Ramos (cell line): ENCODE measurements around the gene SLC9B2.

ENCODE experiments used
- in situ Hi-C: fragments of 300-500 bp; cut with MboI; formaldehyde crosslinking; loops from one replicate; pipeline ENCODE4 v1.14.3; 2022; ENCODE audit warnings: low sequenced_read_pairs; ENCODE audit not compliant: unreplicated experiment

Gene SLC9B2

GRCh38 chr4:103076747-103077347 is at the start of gene SLC9B2:
Gene SLC9B2, minus strand, starts transcription at chr4:103076761. Its CDS starts 9,211 bp downstream, at chr4:103067550.
- in situ Hi-C loops: no loop called here

DNA sequence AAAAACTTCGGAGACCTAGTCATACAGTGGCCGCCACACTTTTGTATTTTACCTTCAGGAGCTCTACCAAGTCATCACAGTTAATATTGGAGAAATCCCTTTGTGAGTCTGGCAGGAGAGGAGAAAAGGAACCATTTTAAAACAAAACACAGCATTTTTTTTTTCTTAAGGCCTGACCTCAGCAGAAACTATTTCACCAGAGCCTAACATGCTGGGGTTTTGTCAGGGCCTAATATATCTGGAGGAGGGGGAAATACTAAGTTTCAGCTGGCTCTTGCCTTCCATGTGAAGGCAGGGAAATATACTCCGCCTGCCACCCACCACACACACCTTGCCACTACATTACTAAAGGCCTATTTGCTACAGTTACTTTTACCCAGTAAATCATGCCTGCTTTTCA is 49.6 kb upstream of the SLC9B2 start:
- in situ Hi-C loops: no loop called here

DNA sequence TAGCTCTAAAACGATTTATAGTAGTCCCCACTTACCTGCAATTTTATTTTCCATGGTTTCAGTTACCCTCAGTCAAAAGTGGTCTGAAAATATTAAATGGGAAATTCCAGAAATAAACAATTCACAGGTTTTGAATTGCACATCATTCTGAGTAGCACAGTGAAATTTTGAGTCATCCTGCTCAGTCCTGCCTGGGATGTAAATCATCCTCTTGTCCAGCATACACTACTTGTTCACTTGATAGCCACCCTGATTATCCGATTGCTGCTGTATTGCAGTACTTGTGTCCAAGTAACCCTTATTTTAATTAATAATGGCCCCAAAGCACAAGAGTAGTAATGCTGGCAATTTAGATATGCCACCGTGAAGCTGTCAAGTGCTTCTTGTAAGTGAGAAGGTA is 46.6 kb upstream of the SLC9B2 start:
- in situ Hi-C loops: no loop called here

DNA sequence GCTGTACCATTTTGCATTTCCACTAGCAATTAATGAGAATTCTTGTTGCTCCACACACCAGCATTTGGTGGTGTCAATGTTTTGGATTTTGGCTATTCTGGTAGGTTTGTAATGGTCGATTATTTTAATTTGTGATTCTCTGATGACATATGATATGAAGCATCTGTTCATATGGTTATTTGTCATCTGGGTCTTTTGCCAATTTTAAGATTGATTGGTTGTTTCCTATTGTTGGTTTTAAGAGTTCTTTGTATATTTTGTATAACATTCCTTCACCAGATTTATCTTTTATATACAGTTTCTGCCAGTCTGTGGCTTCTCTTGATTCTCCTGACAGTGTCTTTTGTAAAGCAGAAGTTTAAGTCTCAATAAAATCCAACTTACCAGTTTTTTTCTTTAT is 41.6 kb upstream of the SLC9B2 start:
- in situ Hi-C loops: no loop called here

DNA sequence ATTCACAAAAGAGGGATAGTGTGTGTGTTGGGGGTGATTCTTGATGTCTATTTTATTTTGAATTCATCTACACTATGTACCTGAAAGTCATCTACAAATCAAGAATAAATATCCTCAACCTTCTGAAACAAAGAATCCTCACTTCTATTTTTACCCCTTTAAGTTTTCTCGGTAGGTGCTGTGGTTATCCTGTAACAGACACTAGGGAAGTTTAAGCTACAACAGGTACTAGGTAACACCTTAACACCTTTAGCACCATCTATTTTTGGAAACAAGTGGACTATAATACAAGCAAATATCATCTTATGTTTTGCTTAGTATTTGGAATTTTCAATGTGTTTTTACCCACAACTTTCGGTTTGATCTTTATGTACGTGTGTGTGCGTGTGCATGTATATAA is 35.0 kb upstream of the SLC9B2 start:
- in situ Hi-C loops: no loop called here

DNA sequence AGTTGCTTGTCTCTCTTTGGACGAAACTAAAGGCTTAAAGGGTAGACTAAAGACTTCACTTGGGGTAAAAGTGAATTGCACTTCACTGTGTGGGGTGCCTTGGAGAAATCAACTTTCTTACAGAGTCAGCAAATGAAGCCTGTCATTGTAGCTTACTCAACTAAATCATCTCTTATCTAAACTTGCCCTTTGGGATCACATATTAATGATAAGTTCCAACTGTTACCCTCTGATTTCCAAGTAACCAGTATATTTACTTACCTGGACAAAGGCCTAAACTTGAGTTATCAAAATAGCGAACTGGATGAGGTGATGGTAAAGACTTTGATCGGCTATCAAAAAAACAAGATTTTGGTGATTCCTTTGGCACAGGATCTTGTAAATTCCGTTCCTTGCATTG is 32.0 kb upstream of the SLC9B2 start:
- in situ Hi-C loops: no loop called here

GRCh38 chr4:103105558-103106356 is 29.2 kb upstream of the SLC9B2 start:
- in situ Hi-C loops: no loop called here

DNA sequence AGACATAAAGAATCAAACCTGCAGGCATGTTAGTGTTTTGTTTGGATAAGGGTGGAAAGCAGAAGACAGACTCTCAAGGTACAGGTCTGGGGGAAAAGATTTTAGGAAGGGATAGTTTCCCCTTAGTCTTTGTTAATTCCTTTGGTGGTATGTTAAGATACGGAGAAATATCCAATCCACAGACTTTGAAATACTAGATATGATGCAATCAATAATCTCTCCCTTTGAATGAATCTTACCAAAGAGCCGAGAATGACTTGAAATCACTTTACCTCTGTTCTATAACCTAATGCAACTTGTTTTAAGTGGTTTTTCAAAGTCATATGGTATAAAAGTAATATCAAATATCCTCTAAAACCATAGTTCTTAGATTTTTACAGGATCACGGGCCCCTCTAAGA is 28.3 kb upstream of the SLC9B2 start:
- in situ Hi-C loops: no loop called here

DNA sequence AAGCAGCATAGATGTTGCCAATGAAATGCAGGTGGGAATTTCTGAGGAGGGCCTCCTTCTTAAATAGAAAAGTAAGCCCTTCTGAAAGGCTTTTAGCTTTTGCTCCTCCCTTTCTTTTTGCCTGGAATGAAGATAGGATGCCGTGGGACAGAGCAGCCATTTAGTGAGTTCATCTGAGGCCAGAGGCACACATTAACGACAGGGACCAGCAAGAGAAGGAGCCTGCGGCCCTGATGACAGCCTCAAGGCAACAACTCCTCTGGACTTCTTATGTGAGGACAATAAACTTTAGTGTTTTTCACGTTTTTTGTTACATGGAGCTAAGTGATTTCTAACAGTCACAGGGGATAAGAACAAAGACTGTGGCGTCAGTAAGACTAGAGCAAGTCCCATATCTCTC is 24.1 kb upstream of the SLC9B2 start:
- in situ Hi-C loops: no loop called here

- in situ Hi-C loops: loop anchor here (10.0 kb wide), 1 partner anchor 655 kb away; no protein-coding TSS in a partner anchor
These were observed 23.3 kb upstream of the SLC9B2 start, which contains the start of gene BDH2 for GRCh38 chr4:103099691-103100392. Gene BDH2, minus strand, starts transcription at chr4:103099834. Its CDS starts 3,580 bp downstream, at chr4:103096254.

DNA sequence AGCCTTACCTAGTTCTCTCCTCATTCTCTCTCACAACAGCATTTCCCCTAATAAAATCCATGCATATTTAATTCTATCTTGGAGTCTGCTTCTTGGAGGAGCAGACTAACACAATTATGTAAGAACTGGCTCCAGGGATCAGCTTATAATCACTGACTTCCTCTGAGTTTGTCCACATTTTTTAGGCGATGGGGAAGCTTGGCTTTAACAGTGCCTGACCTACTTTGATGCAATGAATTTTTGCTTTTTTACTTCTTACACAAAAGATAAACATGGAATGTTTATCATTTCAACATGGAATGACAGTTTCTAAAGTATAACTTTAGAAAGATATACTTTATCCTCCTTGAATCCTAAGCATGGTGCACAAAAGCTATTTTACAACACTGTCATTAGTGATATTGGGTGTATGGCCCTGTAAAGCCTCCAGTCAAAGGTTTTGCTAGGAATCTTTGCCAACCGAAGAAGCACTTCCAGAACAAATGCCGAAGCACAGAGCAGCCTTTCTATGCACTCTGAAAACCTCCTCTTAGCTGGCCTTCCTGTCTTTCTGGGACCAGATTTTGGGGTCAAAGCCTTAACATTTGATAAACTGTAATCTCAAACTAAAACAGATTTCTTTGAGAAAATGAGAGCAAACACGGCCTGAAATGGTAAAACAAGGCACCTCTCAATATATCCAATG is 22.3 kb upstream of the SLC9B2 start:
- in situ Hi-C loops: loop anchor here (10.0 kb wide), 1 partner anchor 654 kb away; no protein-coding TSS in a partner anchor

DNA sequence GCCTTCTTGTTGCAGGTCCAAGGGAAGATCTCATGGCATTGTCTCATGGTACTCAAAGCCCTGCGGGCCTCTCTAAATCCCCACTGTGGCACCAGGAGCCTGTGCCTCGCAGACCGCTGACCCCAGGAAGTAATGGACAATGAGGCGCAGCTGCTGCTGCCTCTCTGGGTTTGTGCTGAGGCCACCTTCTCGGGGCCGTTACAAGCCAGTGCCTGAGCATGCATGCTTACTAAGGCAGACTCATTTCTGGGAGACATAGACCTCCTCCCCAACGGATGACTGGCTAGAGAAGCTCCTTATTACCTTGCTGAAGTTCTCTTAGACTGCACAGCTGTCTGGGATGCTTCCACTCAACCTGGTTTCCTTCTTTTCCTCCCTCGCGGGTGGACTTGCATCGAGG is 21.8 kb upstream of the SLC9B2 start:
- in situ Hi-C loops: loop anchor here (10.0 kb wide), 1 partner anchor 654 kb away; no protein-coding TSS in a partner anchor

GRCh38 chr4:103097112-103097511 is 20.6 kb upstream of the SLC9B2 start:
- in situ Hi-C loops: loop anchor here (10.0 kb wide), 1 partner anchor 652 kb away; no protein-coding TSS in a partner anchor

GRCh38 chr4:103095080-103095479 is 18.5 kb upstream of the SLC9B2 start:
- in situ Hi-C loops: loop anchor here (10.0 kb wide), 1 partner anchor 650 kb away; no protein-coding TSS in a partner anchor

GRCh38 chr4:103092245-103092644 is 15.7 kb upstream of the SLC9B2 start:
- in situ Hi-C loops: loop anchor here (10.0 kb wide), 1 partner anchor 647 kb away; no protein-coding TSS in a partner anchor

- in situ Hi-C loops: loop anchor here (10.0 kb wide), 1 partner anchor 647 kb away; no protein-coding TSS in a partner anchor
These were observed 15.2 kb upstream of the SLC9B2 start for GRCh38 chr4:103091601-103092223.

GRCh38 chr4:103089481-103089880 is 12.9 kb upstream of the SLC9B2 start:
- in situ Hi-C loops: loop anchor here (5.0 kb wide), 1 partner anchor 467 kb away; no protein-coding TSS in a partner anchor

DNA sequence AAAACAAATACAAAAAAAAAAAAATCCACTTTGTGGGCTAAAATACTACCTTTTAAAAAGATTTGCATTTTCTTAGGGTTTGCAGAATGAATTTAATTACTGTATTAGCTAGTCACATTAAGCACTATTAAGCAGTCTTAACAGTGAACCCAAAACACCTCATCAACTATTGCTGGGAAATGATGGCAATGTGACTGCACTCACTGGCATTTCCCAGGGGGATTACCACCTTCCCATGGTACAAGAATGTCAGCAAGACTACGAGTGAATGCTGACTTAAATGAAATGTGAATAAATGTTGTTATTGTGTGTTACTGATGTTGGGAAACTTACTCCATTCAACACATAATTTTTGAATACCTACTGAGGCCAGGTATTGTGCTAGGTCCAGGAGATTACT is 10.0 kb upstream of the SLC9B2 start:
- in situ Hi-C loops: loop anchor here (5.0 kb wide), 1 partner anchor 464 kb away; no protein-coding TSS in a partner anchor

- in situ Hi-C loops: loop anchor here (5.0 kb wide), 1 partner anchor 463 kb away; no protein-coding TSS in a partner anchor
These were observed 9.1 kb upstream of the SLC9B2 start for GRCh38 chr4:103085555-103086196.
